GM19467 (cell line): Measurements from ENCODE around the gene SMIM41.

ENCODE experiments used
- ATAC-seq: cut with Tn5 transposase; IDR thresholded peaks from one replicate; pipeline ENCODE4 v1.9.1; 2021; ENCODE audit warnings: mild to moderate bottlenecking, moderate library complexity; ENCODE audit not compliant: unreplicated experiment

The SMIM41 gene

GRCh38 chr12:52145228-52146088, 66.0 kb downstream of the SMIM41 start:
- ATAC-seq = no peak

DNA sequence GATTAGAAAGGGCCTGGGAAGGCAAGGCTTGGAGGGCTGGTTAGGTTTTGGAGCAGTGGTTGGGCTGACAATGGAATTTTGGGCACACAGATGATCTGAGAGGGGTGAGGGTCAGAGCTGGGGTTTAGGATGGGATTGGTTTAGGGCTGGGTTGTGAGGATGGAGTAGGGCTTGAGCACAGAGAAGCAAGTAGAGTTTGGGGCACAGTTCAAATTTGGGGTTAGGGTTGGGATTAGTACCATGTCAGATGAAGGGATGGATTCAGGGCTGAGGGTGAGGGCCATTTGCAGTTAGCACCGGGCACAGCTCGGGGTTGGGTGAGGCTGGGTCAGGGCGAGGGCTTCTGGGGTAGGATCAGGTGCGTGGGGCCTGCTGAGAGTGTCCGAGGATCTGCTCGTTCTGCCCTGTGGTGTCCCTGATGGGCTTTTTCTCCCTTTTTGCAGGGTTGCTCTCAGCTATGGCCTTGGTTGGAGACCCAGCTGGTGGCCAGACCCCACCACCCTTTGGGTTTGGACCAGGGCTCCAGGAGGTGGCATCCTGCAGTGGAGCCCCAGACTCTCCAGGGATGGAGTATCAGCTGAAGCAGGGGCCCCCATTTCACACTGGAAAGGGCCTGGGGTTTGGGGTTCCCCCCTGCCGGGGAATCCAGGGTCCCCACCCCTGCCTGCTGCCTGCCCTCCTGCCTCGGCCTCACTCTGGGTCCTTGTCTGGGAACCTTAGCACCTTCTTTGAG, 66.8 kb downstream of the SMIM41 start:
- ATAC-seq = no peak

GRCh38 chr12:52146822-52147366, 67.4 kb downstream of the SMIM41 start:
- ATAC-seq = no peak

- no peak for ATAC-seq
Observed at GRCh38 chr12:52147367-52147963, 68.0 kb downstream of the SMIM41 start.

GRCh38 chr12:52147964-52148463, 68.5 kb downstream of the SMIM41 start:
- no peak for ATAC-seq

GRCh38 chr12:52148464-52149181, 69.1 kb downstream of the SMIM41 start:
- ATAC-seq = no peak

- ATAC-seq = no peak
Observed at GRCh38 chr12:52149182-52149641, 69.7 kb downstream of the SMIM41 start.

- no peak for ATAC-seq
Observed at GRCh38 chr12:52149651-52150241, 70.2 kb downstream of the SMIM41 start.

GRCh38 chr12:52151153-52151836, 71.8 kb downstream of the SMIM41 start:
- ATAC-seq = no peak

DNA sequence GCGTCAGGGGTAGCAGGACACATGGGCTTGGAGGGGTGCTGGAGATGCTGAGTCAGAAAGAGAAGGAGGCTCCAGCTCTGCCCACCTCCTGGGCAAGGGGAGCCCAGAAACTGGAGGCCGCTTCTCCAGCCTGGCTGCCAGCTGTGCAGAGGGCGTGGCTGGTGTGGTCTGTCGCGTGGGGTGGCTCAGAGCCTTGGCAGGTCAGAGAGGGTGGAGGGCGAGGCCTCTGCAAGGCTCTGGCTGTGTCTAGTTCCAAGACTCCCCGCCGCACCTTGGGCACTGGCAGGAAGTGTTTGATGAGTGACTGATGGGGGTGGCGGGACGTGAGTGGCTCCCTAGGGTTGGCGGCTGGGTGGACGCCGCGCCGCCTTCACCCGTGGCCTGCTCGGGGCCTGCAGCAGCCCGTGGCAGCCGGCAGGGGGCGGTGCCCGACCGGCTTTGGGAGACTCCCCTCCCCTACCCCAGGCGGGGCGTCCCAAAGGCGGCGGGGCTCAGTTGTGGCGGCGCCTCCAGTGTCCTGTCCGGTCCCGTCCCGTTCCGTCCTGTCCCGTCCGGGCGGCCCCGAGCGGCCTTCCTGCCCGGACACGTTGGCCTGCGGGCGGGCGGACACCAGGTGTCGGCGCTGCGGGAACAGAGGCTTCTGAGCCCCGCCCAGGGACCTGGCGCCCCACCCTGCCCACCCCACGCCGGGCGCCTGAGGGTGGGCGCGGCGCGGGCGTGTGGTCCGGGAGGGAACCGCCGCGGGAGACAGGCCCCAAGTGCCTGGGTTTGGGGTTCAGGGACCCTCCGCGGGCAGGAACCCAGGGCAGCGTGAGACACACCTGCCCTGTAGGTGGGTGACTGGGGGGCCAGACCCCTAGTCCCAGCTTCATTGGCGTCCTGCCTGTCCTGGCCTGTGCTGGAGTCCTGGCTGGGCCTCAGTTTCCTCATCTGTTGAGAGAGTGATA, 72.6 kb downstream of the SMIM41 start:
- ATAC-seq = no peak

DNA sequence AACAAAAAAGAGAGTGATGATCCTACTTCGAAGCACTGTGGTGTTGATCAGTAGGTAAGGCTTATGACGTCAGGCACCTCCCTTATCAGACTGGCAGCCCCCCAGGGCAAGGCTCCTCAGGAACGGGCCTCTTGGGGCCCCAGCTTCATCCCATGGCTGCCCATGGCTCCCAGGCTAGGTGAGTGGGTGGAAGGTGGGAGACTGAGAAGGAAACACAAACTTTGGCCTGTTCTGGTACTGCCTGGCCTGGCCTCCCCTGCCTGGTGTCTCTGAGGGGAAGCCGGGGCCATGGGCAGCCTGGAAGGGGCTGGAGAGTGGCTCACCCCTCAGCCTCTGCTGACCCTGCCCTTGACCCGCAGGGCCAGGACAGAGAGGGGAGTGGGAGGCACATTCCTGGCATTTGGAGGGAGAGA, 73.4 kb downstream of the SMIM41 start:
- ATAC-seq = no peak

- ATAC-seq = no peak
Observed at GRCh38 chr12:52155048-52155868, 75.8 kb downstream of the SMIM41 start.

DNA sequence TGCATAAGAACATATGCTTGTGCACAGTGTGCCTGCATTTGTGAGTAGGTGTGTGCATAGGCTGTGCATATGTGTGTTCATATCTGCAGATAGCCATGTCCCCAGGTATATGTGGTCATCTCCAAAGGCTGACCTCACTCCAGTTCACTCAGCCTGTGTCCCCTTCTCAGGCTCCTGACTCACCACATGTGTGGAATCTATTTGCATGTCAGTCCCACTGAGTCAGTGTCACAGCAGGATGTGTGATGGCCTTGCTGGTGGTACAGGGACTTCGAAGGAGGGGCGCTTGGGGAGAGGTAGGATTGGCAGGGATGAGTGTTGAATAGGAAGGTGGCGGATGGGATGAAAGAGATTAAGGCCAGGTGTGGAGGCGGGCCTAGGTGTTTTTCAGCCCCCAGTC, 76.8 kb downstream of the SMIM41 start:
- ATAC-seq = no peak

DNA sequence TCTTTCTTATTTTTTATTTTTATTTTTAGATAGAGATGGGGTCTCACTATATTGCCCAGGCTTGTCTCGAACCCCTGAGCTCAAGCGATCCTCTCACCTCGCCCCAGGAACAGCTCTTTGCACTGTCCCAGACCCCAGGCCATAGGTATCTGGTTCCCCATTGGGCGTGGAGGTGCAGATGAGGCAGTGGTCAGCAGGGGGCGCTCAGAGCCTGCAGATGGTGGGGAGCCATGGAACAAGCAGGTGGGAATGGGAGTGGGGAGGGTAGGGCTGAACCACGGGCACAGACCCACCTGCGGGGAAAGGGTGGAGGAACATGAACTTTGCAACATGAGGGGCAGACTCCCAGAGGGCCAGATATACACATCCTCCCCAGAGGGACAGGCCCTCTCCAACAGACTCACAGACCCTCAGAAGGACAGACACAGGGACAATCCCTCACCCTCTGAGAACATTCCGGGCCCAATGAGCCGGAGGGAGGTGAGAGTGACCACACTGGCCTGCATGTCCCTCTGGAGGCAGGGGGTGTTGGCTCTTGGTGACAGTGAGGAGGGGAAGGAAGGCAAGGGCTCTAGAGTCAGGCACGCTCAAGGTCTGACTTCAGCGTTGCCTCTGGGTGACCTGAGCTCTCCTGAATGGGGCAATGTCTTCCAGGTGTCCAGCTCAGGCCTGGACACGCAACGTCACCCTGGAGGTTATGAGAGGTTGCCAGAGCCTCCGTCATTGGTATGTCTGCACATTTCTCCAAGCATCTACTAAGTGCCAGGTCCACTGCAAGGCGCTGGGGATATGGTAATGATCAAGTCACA, 77.5 kb downstream of the SMIM41 start:
- no peak for ATAC-seq

DNA sequence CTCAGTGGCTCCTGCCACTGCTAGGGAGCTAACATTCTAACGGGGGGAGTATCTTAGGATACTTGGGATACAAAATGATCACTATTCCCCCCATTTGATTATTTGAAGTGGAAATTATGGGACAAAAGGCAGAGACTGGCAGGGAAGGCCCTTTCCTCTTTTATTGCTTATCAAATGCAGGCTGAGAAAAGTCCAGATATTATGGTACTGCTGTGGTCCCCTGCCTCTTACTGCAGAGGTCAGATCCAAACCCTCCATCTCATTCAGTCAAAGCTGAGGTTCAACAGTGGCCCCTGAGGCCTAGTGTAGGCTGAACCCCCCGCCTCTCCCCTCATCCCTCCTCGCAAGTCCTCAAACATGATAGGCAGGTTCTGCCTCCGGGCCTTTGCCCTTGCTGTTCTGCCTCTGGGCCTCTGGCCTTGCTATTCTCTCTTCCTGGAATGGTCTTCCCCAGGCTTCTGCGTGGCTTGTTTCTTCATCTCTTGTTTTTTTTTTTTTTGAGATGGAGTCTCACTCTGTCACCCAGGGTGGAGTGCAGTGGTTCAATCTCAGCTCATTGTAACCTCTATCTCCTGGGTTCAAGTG, 78.2 kb downstream of the SMIM41 start:
- no peak for ATAC-seq
